HG03520 (cell line): Measurements from ENCODE around the gene CASK.

Experiments used
- ATAC-seq: cut with Tn5 transposase; IDR thresholded peaks from one replicate; pipeline ENCODE4 v1.9.1; 2021; ENCODE audit warnings: mild to moderate bottlenecking, moderate library complexity; ENCODE audit not compliant: unreplicated experiment

Gene CASK

GRCh38 chrX:41596596-41596995, 326.8 kb downstream of the CASK start:
- ATAC-seq, result peak; percentile 90

DNA sequence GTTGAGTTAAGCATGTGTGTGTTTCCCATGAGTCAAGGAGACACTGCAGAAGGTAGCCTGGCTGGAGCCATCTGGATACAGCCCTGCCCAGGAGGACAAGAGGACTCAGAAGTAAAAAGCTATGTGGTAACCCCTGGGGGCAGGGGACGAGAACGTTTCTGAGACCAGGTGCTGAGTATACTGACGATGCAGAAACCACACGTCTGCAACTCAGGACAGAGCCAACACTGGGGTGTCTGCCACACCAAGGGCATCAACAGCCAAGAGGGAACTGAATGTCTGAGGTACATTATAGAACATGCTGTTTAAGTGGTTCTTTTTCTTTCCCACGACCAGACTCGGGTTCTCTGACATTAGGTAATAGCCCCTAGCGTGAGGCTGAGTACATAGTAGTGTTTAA, 328.7 kb downstream of the CASK start:
- ATAC-seq, result no peak

GRCh38 chrX:41591906-41592305, 331.4 kb downstream of the CASK start:
- ATAC-seq, result no peak

- no peak for ATAC-seq
Measured at GRCh38 chrX:41590641-41591040, 332.7 kb downstream of the CASK start.

- no peak for ATAC-seq
Measured at GRCh38 chrX:41589634-41590270, 333.6 kb downstream of the CASK start.

DNA sequence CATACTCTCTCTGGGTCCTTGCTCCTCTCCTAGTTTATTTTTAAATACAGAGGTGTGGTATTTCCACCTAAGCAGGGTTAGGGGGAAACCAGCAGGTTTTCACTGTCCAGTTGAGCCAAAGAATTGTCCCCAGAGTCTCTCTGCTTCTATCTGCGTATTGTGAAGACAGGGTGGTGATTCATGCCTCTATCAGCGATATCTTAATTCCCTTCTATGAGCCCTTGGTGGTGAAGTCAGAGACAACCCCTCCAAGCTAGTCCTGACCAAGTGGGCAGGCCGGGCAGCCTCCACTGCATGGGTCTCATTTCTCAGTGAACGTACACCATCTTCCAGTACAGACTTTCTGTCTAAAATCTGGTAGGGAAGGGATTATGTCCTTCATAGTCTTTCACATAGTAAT, 335.1 kb downstream of the CASK start:
- ATAC-seq, result no peak

- ATAC-seq, result no peak
Measured at GRCh38 chrX:41580423-41581064, 342.8 kb downstream of the CASK start.

GRCh38 chrX:41563876-41564275, 359.5 kb downstream of the CASK start:
- no peak for ATAC-seq

DNA sequence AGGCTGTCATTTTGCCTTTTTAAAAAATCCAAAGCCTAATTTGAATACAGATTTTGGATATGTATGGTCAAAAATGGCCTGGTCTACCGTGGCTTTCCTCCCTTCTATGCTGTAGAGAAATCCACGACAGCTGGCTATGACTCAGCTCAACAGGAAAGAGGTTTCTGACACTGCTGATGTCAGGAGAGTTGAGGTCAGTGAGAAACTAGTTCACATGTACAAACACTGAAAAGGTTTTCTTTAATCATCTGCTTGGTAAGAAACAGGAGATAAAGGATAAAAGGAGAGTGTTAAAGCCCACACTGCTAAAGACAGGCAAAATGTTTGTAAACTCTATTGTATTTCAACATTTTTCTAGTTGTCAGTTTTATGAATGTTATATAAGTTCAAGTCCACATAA, 362.3 kb downstream of the CASK start:
- ATAC-seq, result no peak

- ATAC-seq, result no peak
Measured at GRCh38 chrX:41559235-41560052, 363.9 kb downstream of the CASK start.

DNA sequence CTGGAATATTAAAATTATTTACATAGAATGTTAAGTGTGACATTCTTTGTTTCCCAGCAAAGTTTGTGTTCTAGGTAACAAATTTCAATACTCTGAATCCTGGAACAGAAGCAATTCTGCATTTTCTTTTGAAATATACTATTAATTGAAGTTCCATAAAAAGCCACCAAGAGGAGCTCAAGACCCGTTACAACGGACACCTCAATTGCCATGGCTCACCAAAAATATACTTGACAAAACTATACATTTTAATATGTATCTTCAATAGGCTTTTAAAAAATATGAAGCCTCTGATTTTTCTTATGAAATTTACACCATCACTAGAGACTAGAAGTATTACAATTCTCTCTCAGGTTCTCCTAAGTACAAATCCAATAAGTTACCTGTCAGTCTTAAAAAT, 364.8 kb downstream of the CASK start:
- ATAC-seq, result no peak

DNA sequence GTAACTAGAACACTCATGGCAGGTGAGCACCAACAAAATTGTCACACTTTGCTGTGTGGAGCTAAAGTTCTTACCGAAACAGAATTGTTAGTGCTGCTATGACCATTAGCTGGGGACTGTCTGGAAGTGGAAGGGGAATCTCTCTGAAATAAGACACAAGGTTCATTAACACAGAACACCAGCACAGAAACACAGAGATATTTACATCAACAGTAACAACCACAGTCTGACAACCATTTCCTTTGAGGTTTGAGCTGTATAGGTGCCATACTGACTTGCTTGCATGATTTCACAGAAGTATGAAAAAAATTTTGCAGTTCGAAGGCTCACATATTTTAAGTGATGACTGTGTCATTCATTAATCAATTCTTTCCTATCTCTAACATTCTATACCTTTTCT, 366.4 kb downstream of the CASK start:
- no peak for ATAC-seq

DNA sequence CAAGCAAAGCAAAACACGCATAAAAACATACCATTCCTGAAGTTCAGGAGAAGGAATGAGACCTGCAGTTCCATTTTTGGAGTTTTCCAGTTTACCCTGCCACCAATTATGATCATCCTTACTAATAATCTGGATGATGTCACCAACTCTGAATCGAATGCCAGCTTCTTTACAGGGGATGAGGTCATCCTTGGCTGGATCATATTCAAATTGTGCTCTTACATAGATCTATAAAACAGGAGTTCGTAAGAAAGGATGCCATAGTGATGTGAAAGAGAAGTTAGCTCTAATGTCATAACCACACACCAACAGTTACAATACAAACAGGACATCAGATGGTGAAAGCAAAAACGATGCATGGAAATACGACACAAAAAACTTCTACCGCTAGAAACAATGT, 369.7 kb downstream of the CASK start:
- no peak for ATAC-seq

DNA sequence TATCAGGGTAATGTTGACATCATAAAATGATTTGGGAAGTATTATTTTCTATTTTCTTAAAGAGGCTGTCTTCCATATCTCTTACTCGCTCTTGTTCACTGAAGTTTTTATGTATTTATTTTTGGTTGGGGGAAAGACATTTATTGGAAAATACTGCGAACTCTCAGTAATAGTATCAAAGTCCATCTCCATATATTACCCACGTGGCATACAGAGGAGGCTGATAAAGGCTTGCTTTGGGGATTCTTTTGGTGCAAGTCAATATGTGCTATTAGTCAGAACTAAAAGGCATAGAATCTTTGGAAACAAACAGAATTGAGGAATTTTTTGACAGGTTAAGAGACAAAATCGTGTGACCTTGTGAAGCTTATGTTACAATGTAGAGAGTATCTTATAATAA, 374.9 kb downstream of the CASK start:
- ATAC-seq, result no peak

GRCh38 chrX:41543668-41544067, 379.7 kb downstream of the CASK start:
- no peak for ATAC-seq

DNA sequence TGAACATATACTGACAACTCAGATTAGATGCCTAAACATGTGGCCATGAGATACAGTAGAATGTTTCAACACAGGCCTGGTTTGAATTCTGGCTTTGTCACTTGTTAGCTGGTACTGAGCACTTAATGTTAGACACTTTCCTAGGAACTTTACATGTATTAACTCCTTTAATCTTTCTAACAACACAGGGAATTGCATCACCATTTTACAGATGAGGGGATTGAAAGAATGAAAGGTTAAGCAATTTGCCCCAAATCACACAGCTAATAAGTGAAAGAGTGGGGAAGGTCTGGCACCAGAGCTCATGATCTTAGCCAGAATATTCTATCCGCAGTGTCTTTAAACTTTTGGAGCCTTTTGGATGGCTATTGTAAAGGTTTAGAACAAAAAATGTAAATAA, 380.3 kb downstream of the CASK start:
- ATAC-seq, result no peak

GRCh38 chrX:41542536-41542935, 380.8 kb downstream of the CASK start:
- ATAC-seq, result no peak

- ATAC-seq, result no peak
Measured at GRCh38 chrX:41542135-41542534, 381.2 kb downstream of the CASK start.

GRCh38 chrX:41541386-41541785, 382.0 kb downstream of the CASK start:
- no peak for ATAC-seq

DNA sequence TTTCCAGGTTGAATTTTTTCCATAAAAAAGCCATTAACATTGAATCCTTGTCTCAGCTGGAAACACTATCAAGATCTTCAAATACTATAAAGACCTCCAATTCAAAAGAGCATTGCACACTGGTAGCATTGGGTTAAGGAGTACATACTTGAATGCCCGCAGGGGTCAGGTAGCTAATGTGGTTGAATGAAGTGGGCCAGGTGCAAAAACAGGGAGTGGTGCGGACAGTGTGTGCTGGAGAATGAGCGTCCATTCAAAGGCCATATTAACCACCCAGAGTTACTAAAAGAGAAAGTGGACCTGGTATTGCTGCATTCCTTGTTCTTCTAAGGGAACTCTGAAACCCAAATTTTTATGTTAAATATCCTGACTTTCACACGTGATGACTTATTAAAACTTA, 384.6 kb downstream of the CASK start:
- no peak for ATAC-seq

GRCh38 chrX:41530085-41530484, 393.3 kb downstream of the CASK start:
- no peak for ATAC-seq

DNA sequence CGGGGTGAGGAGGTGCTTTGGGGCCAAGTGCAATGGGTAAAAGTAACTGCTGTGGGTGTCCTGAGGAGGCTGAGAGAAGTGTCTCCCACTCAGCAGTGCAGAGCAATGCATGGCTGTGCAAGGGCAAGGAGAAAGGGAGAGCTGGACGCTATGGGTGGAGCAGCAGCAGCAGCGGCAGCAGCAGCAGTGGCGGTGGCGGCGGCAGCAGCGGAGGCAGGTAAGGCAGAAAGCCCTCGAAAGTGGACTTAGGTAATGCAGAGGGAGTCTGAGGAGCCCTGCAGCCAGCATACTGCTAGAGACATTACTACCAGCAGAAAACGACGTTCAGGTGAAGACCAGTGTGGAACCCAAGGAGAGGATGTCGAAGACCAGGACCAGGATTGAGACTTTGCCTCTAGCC, 394.1 kb downstream of the CASK start:
- no peak for ATAC-seq
